SK-MEL-5 (cell line): ENCODE data around the gene SPG11. TPM values are rescaled to one million over a fixed set of nuclear protein-coding genes. Genes with fewer than 3 reads are reported as not detected.
"Not testable (repeated sequence)": the region's sequence is repeated elsewhere in the genome, so short reads cannot be mapped to it uniquely, and the experiment has no call there.

ENCODE experiments used
- DNase-seq: peaks from one replicate; pipeline ENCODE4 v3.0.0-alpha.2; 2016; ENCODE audit warnings: low read depth, low spot score
- in situ Hi-C: cut with HindIII; loops from 2 replicates; pipeline ENCODE4 v1.10.0; 2016; ENCODE audit warnings: low sequenced_read_pairs, high pct_unique_total_duplicates, low pct_unique_long_range_greater_than_20kb
- total RNA-seq: library from RNA; depleted of rRNA; stranded (reverse); fragments of >200 nt; shearing (Covaris generic); gene quantifications from 2 replicates; pipeline ENCODE4 v1.2.3, GENCODE V29; 2014

Gene SPG11
- total RNA-seq, 1 experiment from 2014 or later: 43.0 TPM

- in situ Hi-C loops: no loop called here
- DNase-seq: no peak
These were observed 72.1 kb downstream of the SPG11 start for GRCh38 chr15:44591326-44591725.

DNA sequence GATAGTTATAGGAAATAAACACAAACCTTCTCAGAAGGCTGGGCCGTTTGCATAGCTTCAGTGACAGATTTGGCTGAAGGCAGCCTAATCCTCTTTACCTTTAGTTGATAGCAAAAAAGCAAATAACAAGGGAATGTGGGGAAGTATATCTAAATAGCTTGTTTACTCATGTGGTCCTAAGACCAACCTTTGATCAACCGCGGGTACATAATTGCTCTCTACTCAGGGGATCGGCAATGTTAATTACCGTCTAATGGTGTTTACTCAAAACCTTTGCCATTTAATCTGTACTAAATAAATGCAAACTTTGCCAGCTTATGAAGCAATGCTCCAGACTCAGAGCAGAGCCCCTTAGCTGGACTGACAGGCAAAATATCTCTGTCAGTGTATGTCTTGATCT is 74.9 kb downstream of the SPG11 start:
- DNase-seq: no peak

GRCh38 chr15:44585633-44586032 is 77.8 kb downstream of the SPG11 start:
- DNase-seq: no peak
- in situ Hi-C loops: no loop called here

More for the DNA sequence above, 74.9 kb downstream of the SPG11 start:
- in situ Hi-C loops: no loop called here

- DNase-seq: peak; percentile 77
- in situ Hi-C loops: no loop called here
These were observed 79.2 kb downstream of the SPG11 start for GRCh38 chr15:44584162-44584749.

DNA sequence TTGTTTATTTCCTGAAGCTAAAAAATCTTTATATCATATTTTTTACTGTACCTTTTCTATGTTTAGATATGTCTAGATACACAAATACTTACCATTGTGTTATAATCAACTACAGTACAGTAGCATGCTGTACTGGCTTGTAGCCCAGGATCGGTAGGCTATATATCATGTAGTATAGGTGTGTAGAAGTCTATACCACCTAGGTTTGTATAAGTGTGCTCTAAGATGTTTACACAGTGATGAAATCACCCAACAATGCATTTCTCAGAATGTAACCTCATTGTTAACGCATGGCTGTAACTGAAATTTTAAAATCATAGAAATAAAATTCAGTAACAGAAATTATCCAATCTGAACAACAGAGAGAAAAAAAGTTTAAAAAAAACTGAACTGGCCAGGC is 83.4 kb downstream of the SPG11 start:
- no peak for DNase-seq
- in situ Hi-C loops: no loop called here

DNA sequence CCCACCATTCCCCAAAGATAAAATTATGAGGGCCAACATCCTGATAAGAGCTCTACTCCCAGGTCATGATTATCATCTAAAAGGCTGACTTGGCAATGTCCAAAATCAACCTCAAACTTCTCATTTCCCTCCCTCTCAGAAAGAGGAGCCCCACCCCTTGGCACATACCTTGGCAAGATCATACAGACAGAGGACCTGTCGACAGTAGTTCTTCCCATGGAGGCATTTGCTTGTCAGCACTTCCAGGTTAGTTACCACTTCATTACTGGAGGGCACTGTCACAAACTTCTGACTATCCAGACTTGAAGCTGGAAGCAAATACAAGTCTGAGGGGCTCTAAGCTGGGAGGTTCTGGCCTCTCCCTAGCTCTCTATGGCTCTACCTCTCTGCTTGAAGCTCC is 88.7 kb downstream of the SPG11 start:
- in situ Hi-C loops: no loop called here
- DNase-seq: no peak

DNA sequence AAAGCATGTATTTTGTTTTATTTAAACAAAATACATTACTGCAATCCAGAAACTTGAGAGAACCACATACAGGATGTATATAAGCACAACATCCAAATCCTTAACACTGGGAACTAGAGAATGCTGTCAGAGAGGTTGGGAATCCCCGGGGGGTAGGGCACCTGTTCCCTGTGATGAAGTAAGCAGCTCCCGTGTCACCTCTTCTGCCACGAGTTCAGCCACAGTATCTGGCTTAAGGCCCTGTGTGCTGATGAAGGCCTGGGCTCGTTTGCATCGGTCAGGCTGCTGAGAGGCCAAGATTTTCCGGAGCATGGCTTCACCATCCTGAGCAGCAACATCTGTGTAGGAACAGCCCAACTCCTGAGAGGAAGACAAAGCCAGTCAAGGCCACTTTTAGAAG is 90.1 kb downstream of the SPG11 start:
- no peak for DNase-seq
- in situ Hi-C loops: no loop called here

DNA sequence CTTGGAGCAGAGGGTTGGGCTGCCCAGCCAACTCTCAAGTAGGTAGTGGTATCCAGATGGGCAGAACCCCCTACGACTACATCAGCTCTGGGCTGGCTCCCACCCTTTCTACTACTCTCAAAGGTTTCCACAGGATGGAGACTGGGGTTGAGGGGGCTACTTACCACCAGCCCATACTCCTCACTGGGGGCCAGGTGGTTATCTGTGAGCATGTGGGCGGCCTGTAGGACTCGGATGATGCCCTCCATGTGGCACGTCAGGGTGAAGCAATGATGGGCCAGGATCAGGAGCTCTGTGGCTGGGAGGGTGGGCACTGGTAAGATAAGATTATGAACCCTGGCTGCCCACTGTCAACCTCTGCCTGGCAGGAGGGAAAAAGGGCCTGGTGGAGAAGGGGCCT is 93.1 kb downstream of the SPG11 start:
- in situ Hi-C loops: no loop called here

DNA sequence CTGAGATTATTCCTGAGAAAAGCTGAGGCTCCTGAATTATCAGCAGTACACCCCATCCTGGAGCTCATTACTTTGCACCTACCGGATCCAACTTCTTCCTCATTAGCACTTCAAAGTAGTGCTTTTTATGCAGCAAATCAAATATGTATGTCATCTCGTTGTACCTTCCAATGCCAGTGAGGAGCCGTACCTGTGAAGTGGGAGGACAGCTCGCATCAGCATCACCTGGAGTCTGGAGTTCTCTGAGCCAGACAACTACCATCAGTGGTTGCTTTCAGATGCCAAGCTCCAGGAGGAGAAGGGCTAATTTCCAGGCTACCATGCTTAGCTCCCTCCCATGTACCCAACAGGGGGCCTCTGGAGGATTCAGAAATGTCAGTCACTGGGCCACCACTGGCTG is 94.1 kb downstream of the SPG11 start:
- no peak for DNase-seq
- in situ Hi-C loops: no loop called here

More for the DNA sequence above, 93.1 kb downstream of the SPG11 start:
- DNase-seq: no peak

GRCh38 chr15:44568338-44568737 is 95.1 kb downstream of the SPG11 start:
- in situ Hi-C loops: no loop called here
- DNase-seq: no peak

DNA sequence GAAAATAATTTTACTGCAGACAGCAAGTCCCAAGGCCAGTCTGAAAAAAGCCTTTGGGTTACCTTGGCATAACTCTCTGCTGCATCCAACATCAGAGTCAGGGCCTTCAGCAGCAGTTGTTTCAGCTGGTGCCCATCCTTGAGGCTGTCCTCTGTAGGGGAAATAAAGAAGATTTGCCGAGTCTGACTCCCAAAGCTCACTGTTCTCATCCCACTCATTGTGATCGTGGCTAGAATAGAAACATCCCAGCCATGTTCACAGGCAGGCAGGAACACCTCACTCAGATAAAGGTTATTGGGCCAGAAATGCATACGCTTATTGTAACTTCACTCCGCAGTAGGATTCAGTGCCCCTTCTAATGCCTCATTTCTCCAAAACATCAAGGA is 97.3 kb downstream of the SPG11 start:
- in situ Hi-C loops: no loop called here

GRCh38 chr15:44565387-44566154 is 97.9 kb downstream of the SPG11 start:
- no peak for DNase-seq
- in situ Hi-C loops: no loop called here

More for the DNA sequence above, 97.3 kb downstream of the SPG11 start:
- DNase-seq: no peak

DNA sequence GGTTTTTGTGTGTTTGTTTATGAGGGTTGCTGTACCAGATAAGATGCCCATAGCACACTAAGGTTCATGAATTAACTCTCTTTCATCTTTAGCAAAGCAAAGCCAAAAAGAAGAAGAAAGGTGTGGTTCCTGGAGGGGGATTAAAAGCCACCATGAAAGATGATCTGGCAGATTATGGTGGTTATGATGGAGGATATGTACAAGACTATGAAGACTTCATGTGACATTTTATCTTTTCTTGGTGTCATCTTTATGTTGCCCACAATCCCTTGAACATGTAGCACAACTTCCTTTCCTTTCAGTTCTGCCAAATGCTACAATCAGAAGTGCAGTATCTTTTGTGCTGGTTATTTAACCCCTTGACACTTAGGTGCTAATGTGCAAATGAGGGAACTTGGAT is 102.5 kb downstream of the SPG11 start:
- in situ Hi-C loops, DNase-seq: not testable (repeated sequence)

DNA sequence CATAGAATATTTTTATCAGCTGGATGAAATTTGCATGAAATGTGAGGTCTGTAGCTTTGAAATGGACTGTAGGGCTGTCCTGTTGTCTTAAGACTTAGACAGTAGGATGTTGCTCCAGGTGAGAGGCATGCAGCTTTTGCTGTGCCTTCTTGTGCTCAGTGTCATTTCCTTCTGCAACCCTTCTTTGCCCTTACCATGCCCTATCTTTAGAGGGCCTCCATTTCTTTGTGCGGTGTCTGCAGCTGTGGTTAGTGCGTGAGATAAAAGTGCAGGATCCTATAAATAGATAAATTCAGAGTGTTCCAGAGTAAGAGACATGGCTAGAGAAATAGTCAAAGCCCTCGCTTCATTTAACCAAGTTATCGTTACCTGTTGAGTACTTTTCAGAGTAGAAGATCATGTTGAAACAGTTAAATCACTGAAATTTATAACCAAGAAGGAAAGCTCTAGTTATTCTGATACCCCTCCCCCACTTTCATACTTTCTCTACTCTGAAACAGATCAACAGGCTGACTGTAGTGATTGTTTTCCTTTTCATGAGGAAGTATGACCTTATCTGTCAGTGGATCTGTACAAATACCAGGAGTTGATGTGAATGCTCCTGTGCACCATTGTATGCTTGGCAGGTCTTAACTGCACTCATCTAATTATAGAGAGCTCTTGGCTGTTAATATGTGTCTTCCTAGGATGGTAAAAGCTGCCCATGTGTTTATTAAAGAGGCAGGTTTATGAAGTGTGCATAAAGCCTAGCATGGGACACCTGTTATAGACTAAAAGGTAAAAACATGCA is 108.3 kb downstream of the SPG11 start:
- no peak for DNase-seq
- in situ Hi-C loops: no loop called here

GRCh38 chr15:44550734-44551133 is 112.7 kb downstream of the SPG11 start:
- DNase-seq: no peak
- in situ Hi-C loops: no loop called here

GRCh38 chr15:44550256-44550655 is 113.2 kb downstream of the SPG11 start:
- peak; percentile 64 for DNase-seq
- in situ Hi-C loops: no loop called here

GRCh38 chr15:44549152-44549551 is 114.3 kb downstream of the SPG11 start:
- DNase-seq, in situ Hi-C loops: not testable (repeated sequence)

- in situ Hi-C loops: no loop called here
- DNase-seq: peak; percentile 29
These were observed 117.3 kb downstream of the SPG11 start for GRCh38 chr15:44545913-44546802.
